NT2/D1 (cell line): Measurements from ENCODE around the gene TRABD2B.

Experiments
- DNase-seq: peaks from one replicate; pipeline ENCODE4 v3.0.0-alpha.2; 2011; ENCODE audit warnings: low read depth, low spot score
- H3K27me3 ChIP-seq: 2 replicates; pipeline ENCODE4 v1.6.0; 2011; ENCODE audit warnings: mild to moderate bottlenecking; ENCODE audit not compliant: insufficient read length, insufficient read depth
- H3K36me3 ChIP-seq: 2 replicates; pipeline ENCODE4 v1.6.1; 2011; ENCODE audit warnings: mild to moderate bottlenecking, low read length, mixed read lengths; ENCODE audit not compliant: insufficient read depth, insufficient read length
- H3K4me1 ChIP-seq: 2 replicates; pipeline ENCODE4 v1.5.1; 2011; ENCODE audit not compliant: insufficient read depth, insufficient read length
- H3K4me3 ChIP-seq: 2 replicates; pipeline ENCODE4 v1.5.1; 2011; ENCODE audit warnings: low read depth; ENCODE audit not compliant: insufficient read length
- H3K9ac ChIP-seq: 2 replicates; pipeline ENCODE4 v1.6.0; 2011; ENCODE audit warnings: low read depth; ENCODE audit not compliant: insufficient read length
- H3K9me3 ChIP-seq: 2 replicates; pipeline ENCODE4 v1.5.1; 2011; ENCODE audit warnings: mild to moderate bottlenecking, low read length; ENCODE audit not compliant: insufficient read depth
- SUZ12 ChIP-seq: IDR thresholded peaks from 2 replicates; pipeline ENCODE4 v1.6.1; 2011; ENCODE audit not compliant: insufficient read length, insufficient read depth; ENCODE audit errors: extremely low read depth
- YY1 ChIP-seq: IDR thresholded peaks from 2 replicates; pipeline ENCODE4 v1.6.1; 2011; ENCODE audit not compliant: insufficient read length, insufficient read depth
- ZNF274 ChIP-seq: IDR thresholded peaks from 2 replicates; pipeline ENCODE4 v1.6.1; 2011; ENCODE audit warnings: mild to moderate bottlenecking, low read depth, low read length

The TRABD2B gene

DNA sequence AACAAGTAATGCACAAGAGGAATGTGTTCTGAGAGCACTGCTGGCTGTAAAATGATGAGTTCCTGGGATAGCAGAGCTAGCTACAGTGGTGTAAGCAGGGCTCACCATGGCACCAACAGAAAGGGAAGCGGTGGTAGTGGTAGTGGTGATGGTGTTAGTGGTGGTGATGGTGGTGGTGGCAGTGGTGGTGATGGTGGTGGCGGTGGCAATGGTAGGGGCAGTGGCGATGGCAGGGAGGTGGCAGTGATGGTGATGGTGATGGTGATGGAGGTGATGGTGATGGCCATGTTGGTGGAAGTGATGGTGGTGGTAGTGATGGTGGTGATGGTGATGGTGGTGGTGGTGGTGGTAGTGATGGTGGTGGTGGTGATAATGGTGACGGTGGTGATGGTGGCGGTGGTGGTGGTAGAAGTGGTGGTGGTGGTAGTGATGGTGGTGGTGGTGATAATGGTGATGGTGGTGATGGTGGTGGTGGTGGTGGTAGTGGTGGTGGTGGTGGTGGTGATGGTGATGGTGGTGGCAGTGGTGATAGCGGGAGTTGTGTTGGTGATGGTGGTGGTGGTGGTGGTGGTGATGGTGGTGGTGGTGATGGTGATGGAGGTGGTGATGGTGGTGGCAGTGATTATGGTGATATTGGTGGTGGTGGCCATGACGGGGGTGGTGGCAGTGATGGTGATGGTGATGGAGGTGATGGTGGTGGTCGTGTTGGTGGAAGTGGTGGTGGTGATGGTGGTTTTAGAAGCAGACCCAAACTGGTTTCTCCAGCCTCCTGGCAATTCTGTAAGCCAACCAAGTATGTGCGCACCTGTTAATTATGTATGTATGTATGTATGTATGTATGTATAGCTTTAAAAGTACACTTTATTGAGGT lies 254.1 kb downstream of the TRABD2B start:
- Histone ChIP-seq H3K27me3 (peaks cover 5% of the 10 kb centered on the region), H3K9me3 (peaks cover 7% of the 10 kb centered on the region; the same call in 1 of the 2 replicates), H3K9ac (no peak overlapping the region), H3K36me3 (no peaks in the 10 kb centered on the region), H3K4me3 (no peak overlapping the region), H3K4me1 (no peaks in the 10 kb centered on the region)
- TF ChIP-seq YY1 (no peak), SUZ12 (no peak), ZNF274 (no peak)
- no peak for DNase-seq

DNA sequence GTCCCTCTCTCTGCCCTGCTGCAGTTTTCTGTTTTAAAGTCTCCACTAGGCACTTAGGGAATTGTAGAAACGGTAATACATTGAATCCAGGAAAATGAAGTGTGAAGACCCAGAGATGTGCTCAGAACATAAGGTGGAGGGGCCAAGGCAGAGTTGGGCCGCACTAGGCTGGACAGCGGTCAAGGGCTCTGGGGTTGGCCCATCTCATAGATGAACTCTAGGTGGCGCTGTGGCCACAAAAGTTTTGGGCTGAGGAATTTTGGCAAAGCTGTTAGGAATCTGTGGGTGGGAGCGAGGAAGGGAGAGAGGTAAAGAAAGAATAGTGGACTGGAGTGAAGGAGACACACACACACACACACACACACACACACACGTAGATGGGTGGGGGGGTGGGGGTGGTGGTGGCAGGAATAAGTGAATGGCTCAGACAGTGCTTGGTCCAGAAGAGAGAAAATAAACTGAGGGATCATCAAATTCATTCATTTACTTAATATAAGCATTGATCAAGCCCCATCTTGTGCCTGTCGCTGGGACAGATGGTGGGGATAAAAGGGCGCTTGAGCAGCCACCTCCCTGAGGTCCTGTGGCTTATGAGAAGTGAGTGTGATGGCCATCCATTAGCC lies 258.5 kb downstream of the TRABD2B start:
- no peak for TF ChIP-seq SUZ12
- no peak for TF ChIP-seq YY1
- no peak for TF ChIP-seq ZNF274
- Histone ChIP-seq H3K36me3 (no peaks in the 10 kb centered on the region), H3K9ac (no peak overlapping the region), H3K9me3 (peaks cover 7% of the 10 kb centered on the region; the same call in 1 of the 2 replicates), H3K4me3 (no peak overlapping the region), H3K4me1 (no peaks in the 10 kb centered on the region), H3K27me3 (peaks cover 9% of the 10 kb centered on the region)
- peak; percentile 66 for DNase-seq

DNA sequence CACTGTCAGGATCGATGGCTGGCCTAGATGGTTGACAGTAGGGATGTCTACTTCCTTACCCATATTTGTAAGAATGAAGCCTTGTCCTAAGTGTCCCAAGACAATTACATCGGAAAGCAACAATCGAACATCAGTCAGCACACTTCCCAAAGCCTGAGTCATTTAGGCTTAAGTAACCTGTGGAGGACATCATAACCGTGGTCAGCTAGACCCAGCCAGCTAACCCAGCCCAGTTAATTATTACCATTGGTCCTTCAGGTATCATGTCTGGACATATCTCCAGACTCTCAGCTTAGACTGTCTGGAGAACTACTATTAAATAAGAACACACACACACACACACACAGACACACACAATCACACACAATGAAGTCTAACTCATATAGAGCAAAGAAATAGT lies 264.7 kb downstream of the TRABD2B start:
- Histone ChIP-seq H3K4me1 (no peaks in the 10 kb centered on the region), H3K27me3 (peaks cover 8% of the 10 kb centered on the region), H3K36me3 (no peaks in the 10 kb centered on the region), H3K4me3 (no peak overlapping the region), H3K9me3 (no peaks in the 10 kb centered on the region), H3K9ac (no peak overlapping the region)
- TF ChIP-seq SUZ12 (no peak), YY1 (no peak), ZNF274 (no peak)
- DNase-seq: no peak

DNA sequence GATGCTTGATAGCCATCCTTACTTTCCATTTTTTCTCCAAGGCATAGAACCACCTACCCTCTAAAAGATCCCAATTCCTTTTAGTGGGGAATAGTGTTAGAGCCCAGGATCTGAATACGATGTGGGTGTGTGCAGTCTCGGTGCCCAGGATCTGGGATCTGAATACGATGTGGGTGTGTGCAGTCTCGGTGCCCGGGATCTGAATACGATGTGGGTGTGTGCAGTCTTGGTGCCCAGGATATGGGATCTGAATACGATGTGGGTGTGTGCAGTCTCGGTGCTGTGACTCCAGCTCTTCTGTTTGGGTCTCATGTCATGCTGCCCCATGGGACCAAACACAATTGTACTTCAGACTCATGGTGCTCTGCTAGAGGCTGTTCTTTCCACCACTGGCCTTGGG lies 265.5 kb downstream of the TRABD2B start:
- no peaks in the 10 kb centered on the region for H3K36me3 ChIP-seq
- no peak for TF ChIP-seq SUZ12
- TF ChIP-seq ZNF274: no peak
- no peak for TF ChIP-seq YY1
- H3K9ac ChIP-seq: no peak overlapping the region
- DNase-seq: no peak
- peaks cover 11% of the 10 kb centered on the region for H3K27me3 ChIP-seq
- no peak overlapping the region for H3K4me3 ChIP-seq
- H3K9me3 ChIP-seq: no peaks in the 10 kb centered on the region
- H3K4me1 ChIP-seq: no peaks in the 10 kb centered on the region

DNA sequence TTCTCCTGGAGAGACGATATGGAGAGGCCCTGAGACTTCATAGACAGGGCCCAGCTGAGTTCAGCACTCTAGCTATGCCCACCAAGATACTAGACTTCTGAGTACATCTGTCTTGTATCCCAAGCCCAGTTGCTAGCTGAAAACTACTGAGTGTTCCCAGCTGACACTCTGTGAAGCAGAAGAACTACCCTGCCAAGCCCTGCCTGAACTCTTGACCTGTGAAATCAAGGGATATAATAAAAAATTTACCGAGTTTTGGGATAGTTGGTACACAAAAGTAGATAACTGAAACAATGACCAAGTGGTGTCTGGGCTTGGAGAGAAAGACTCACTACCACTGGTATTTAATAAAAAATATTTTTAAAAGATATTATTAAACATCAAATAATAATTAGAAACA lies 267.5 kb downstream of the TRABD2B start:
- Histone ChIP-seq H3K9ac (no peak overlapping the region), H3K4me1 (peaks cover 6% of the 10 kb centered on the region), H3K36me3 (no peaks in the 10 kb centered on the region), H3K9me3 (no peaks in the 10 kb centered on the region), H3K4me3 (no peak overlapping the region), H3K27me3 (peaks cover 31% of the 10 kb centered on the region)
- DNase-seq: no peak
- no peak for TF ChIP-seq ZNF274
- TF ChIP-seq YY1: no peak
- TF ChIP-seq SUZ12: no peak

DNA sequence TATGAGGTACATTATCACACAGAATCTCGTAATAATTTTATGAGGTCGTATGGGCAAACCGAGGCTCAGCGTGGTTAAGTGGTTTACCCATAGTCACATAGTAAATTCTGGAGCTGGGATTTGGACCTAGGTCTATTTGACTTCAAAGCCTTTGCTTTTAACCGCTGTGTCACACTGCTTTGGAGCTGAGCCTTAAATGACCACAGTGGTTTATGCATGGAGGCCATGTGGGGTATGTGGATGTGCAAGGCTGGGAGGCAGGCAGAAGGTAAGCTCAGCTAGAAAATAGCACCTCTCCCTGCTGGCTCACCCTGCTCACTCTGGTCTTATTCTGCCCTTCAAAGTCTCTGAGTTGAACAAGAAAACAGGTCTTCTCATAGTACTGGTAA lies 269.5 kb downstream of the TRABD2B start:
- Histone ChIP-seq H3K4me1 (peaks cover 10% of the 10 kb centered on the region), H3K9me3 (no peaks in the 10 kb centered on the region), H3K4me3 (no peak overlapping the region), H3K27me3 (peaks cover 50% of the 10 kb centered on the region), H3K36me3 (no peaks in the 10 kb centered on the region), H3K9ac (no peak overlapping the region)
- DNase-seq: no peak
- TF ChIP-seq YY1 (no peak), ZNF274 (no peak), SUZ12 (no peak)

DNA sequence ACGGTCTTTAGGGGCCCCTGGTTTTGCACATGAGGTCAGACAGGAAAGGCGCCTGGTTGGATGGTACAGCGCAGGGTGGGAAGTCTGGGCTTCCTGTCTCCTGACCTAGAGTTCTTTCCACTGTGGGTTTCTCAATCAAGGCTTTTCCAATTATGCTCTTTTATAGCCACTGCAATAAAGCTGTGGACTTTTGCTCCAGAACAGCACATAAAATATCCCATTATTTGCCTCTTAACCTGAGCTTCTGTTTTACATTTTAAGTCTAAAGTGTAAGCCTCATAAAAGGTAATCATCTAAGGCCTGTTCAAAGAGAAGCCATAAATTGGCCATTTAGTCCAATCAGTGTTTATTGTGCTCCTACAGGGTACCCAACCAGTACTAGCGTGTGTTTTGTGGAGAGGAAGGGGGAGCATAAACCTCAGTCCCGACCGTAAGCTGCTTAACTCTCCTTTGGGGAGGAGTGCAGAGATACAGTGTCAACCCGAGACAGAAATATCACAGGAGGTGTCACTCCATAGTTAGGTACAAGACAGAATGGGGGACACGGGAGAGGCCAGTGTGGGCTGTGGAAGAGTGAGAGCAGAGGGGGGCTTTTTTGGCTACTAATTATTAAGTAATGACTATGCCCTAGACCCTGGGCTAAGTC lies 270.0 kb downstream of the TRABD2B start:
- DNase-seq: no peak
- H3K27me3 ChIP-seq: peaks cover 56% of the 10 kb centered on the region

More for the DNA sequence above, 270.0 kb downstream of the TRABD2B start:
- H3K9me3 ChIP-seq: no peaks in the 10 kb centered on the region
- TF ChIP-seq YY1 (no peak), SUZ12 (no peak), ZNF274 (no peak)
- H3K4me1 ChIP-seq: peaks cover 10% of the 10 kb centered on the region
- no peak overlapping the region for H3K4me3 ChIP-seq
- no peaks in the 10 kb centered on the region for H3K36me3 ChIP-seq
- H3K9ac ChIP-seq: no peak overlapping the region
